HCT116 (cell line): ENCODE results near the gene IFI44. TPM values are rescaled to one million over a fixed set of nuclear protein-coding genes. Genes with fewer than 3 reads are reported as not detected.

Source experiments
- ATAC-seq: fragments of 200-7000 bp; cut with Tn5 transposase; 2 replicates; pipeline ENCODE4 v1.9.1; 2020; ENCODE audit warnings: mild to moderate bottlenecking, moderate library complexity
- BruUV-seq: library from RNA; stranded (reverse); fragments of 400-500 nt; replicated peaks from 2 replicates; lab custom pipeline; 2021; lab: Mats Ljungman, UMichigan
- CTCF ChIA-PET: fragments of 300-600 bp; sonication (Branson Sonifier 250); formaldehyde crosslinking; loops from one replicate; lab custom pipeline; 2021; ENCODE audit warnings: antibody characterized with exemption; lab: Charles Lee
- POLR2A ChIA-PET: fragments of 300-600, 350-600 bp; sonication (Branson Sonifier 250); formaldehyde crosslinking; loops from one replicate; lab custom pipeline; 2021; ENCODE audit warnings: antibody characterized with exemption; lab: Charles Lee
- RAD21 ChIA-PET, 2 experiments: fragments of 300-600 bp; sonication (Branson Sonifier 250); formaldehyde crosslinking; loops; one replicate each; lab custom pipeline; 2023; ENCODE audit warnings: low total read pairs in 2 of 2; ENCODE audit not compliant: uncharacterized antibody in 2 of 2, unreplicated experiment in 2 of 2, low non-redundant PET in 1 of 2; lab: Charles Lee
- DNase-seq: peaks from one replicate; pipeline ENCODE4 v3.0.0-alpha.2; 2010; ENCODE audit warnings: low read depth, low spot score
- H2AFZ ChIP-seq: fragments of 200-600 bp; shearing (Covaris generic), sonication (generic); 2 replicates; pipeline ENCODE4 v1.6.1; 2017; ENCODE audit warnings: low read depth, mixed run types, mixed read lengths, antibody characterized with exemption, low read length; ENCODE audit not compliant: poor library complexity, severe bottlenecking
- H3K27ac ChIP-seq: 2 replicates; pipeline ENCODE4 v1.5.1; 2012; ENCODE audit warnings: low read depth, low read length
- H3K27me3 ChIP-seq: fragments of 200-600 bp; sonication (generic); 2 replicates; pipeline ENCODE4 v1.6.1; 2016; ENCODE audit warnings: mixed run types, low read length, mixed read lengths; ENCODE audit not compliant: insufficient read depth
- H3K36me3 ChIP-seq, 2 experiments: fragments of 200-500 bp in 1 of 2; fragments of 200-600 bp in 1 of 2; sonication (Bioruptor generic) in 1 of 2; sonication (generic) in 1 of 2; 2 replicates each; pipeline versions ENCODE4 v1.5.1 to v1.6.1; 2014 to 2016; ENCODE audit warnings: low read length in 2 of 2, inconsistent platforms in 1 of 2, mixed read lengths in 1 of 2, mixed run types in 1 of 2; ENCODE audit not compliant: insufficient read depth in 2 of 2, control insufficient read depth in 1 of 2
- H3K4me1 ChIP-seq, 2 experiments: fragments of 200-600 bp in 1 of 2; sonication (generic) in 1 of 2; 2 replicates each; pipeline versions ENCODE4 v1.5.1 to v1.6.1; 2012 to 2017; ENCODE audit warnings: low read length in 2 of 2, inconsistent platforms in 1 of 2, mild to moderate bottlenecking in 1 of 2, mixed read lengths in 1 of 2, mixed run types in 1 of 2, moderate library complexity in 1 of 2; ENCODE audit not compliant: insufficient read depth in 2 of 2, control insufficient read depth in 1 of 2
- H3K4me2 ChIP-seq: fragments of 200-600 bp; sonication (generic); 2 replicates; pipeline ENCODE4 v1.6.1; 2017; ENCODE audit warnings: mixed run types, low read length, mixed read lengths
- H3K4me3 ChIP-seq, 2 experiments: fragments of 200-600 bp in 1 of 2; sonication (generic) in 1 of 2; replicated peaks in 1 of 2; 2 replicates each; pipeline ENCODE4 v1.5.1; 2011 to 2016; ENCODE audit warnings: low read length in 2 of 2, control low read depth in 1 of 2, low read depth in 1 of 2, mild to moderate bottlenecking in 1 of 2, mixed read lengths in 1 of 2, mixed run types in 1 of 2
- H3K79me2 ChIP-seq: fragments of 200-600 bp; sonication (generic); 2 replicates; pipeline ENCODE4 v1.6.1; 2017; ENCODE audit warnings: mild to moderate bottlenecking, mixed run types, low read length, moderate library complexity, mixed read lengths; ENCODE audit not compliant: insufficient read depth
- H3K9ac ChIP-seq: fragments of 200-600 bp; sonication (generic); 2 replicates; pipeline ENCODE4 v1.6.1; 2016; ENCODE audit warnings: low read length, mixed read lengths
- H3K9me2 ChIP-seq: fragments of 200-600 bp; sonication (generic), shearing (Covaris generic); 2 replicates; pipeline ENCODE4 v1.6.1; 2017; ENCODE audit warnings: mixed run types, mild to moderate bottlenecking, moderate library complexity; ENCODE audit not compliant: insufficient read depth
- H3K9me3 ChIP-seq, 2 experiments: fragments of 200-500 bp in 1 of 2; fragments of 200-600 bp in 1 of 2; sonication (Bioruptor generic) in 1 of 2; sonication (generic) in 1 of 2; 2 replicates each; pipeline ENCODE4 v1.6.1; 2014 to 2017; ENCODE audit warnings: low read length in 2 of 2, mixed read lengths in 2 of 2, inconsistent platforms in 1 of 2, low read depth in 1 of 2, mild to moderate bottlenecking in 1 of 2, mixed run types in 1 of 2, moderate library complexity in 1 of 2; ENCODE audit not compliant: control insufficient read depth in 1 of 2, insufficient read depth in 1 of 2
- H4K20me1 ChIP-seq: fragments of 200-600 bp; sonication (generic), shearing (Covaris generic); 2 replicates; pipeline ENCODE4 v1.6.1; 2017; ENCODE audit warnings: mixed run types, mild to moderate bottlenecking, moderate library complexity; ENCODE audit not compliant: insufficient read depth
- ELF1 ChIP-seq: IDR thresholded peaks from 2 replicates; pipeline ENCODE4 v1.6.1; 2012; ENCODE audit warnings: low read depth, borderline replicate concordance
- EZH2phosphoT487 ChIP-seq: fragments of 200-600 bp; IDR thresholded peaks from 2 replicates; pipeline ENCODE4 v1.6.1; 2018; ENCODE audit warnings: antibody characterized with exemption, borderline replicate concordance
- POLR2AphosphoS5 ChIP-seq: IDR thresholded peaks from 2 replicates; pipeline ENCODE4 v1.6.1; 2011; ENCODE audit warnings: mild to moderate bottlenecking, low read depth, low read length, moderate library complexity
- SRF ChIP-seq: IDR thresholded peaks from 2 replicates; pipeline ENCODE4 v1.6.1; 2012; ENCODE audit warnings: low read depth
- YY1 ChIP-seq: IDR thresholded peaks from 2 replicates; pipeline ENCODE4 v1.6.1; 2011; ENCODE audit warnings: low read length, low read depth, moderate library complexity, mild to moderate bottlenecking; ENCODE audit not compliant: insufficient replicate concordance; ENCODE audit errors: extremely low read depth
- ZFX ChIP-seq: fragments of 450-650 bp; IDR thresholded peaks from 2 replicates; pipeline ENCODE4 v1.6.1; 2017
- intact Hi-C: fragments of 100-400 bp; cut with micrococcal nuclease; formaldehyde crosslinking; loops from 2 replicates; pipeline ENCODE4 v1.10.0; 2022
- total RNA-seq: library from RNA; stranded (reverse); gene quantifications from one replicate; pipeline ENCODE4 v1.2.1, GENCODE V29; 2021; ENCODE audit not compliant: unreplicated experiment
- TF ChIP-seq, protein P1 (sequence below): IDR thresholded peaks from 2 replicates; pipeline ENCODE4 v1.6.1; 2012; ENCODE audit warnings: low read depth
- TF ChIP-seq, protein P2 (sequence below): IDR thresholded peaks from 2 replicates; pipeline ENCODE4 v1.6.1; 2012

The IFI44 gene
- total RNA-seq, 1 experiment from 2014 or later: 0.66 TPM

DNA sequence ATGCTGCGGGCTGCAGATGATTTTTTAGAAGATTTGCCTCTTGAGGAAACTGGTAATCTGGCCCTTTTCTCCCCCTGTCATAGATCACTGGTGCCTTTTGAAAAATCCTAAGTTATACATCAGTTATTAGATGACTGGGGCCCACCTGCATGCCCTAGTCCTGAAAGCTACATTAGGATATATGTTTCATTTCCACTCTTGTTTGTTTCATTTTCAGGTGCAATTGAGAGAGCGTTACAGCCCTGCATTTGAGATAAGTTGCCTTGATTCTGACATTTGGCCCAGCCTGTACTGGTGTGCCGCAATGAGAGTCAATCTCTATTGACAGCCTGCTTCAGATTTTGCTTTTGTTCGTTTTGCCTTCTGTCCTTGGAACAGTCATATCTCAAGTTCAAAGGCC lies 8.1 kb upstream of the IFI44 start:
- RAD21 ChIA-PET: no interaction called here
- no peak overlapping the region for H3K4me2 ChIP-seq
- no peak overlapping the region for H3K9ac ChIP-seq
- POLR2A ChIA-PET: no interaction called here
- no peaks in the 10 kb centered on the region for H3K9me3 ChIP-seq
- H3K4me3 ChIP-seq: no peak overlapping the region
- CTCF ChIA-PET: interaction anchor here (1.4 kb wide), 1 partner anchor 24 kb away, joined by 4 read pairs; no protein-coding TSS in a partner anchor
- no TSS peak for BruUV-seq
- intact Hi-C loops: no loop called here
- no peaks in the 10 kb centered on the region for H3K9me2 ChIP-seq
- H4K20me1 ChIP-seq: no peaks in the 10 kb centered on the region
- TF ChIP-seq SRF: no peak
- no peak for TF ChIP-seq ZFX
- H2AFZ ChIP-seq: no peak overlapping the region
- no peaks in the 10 kb centered on the region for H3K79me2 ChIP-seq
- H3K27ac ChIP-seq: no peak overlapping the region
- ATAC-seq (no peak), DNase-seq (no peak)
- H3K4me1 ChIP-seq: no peaks in the 10 kb centered on the region
- H3K27me3 ChIP-seq: no peaks in the 10 kb centered on the region
- no peaks in the 10 kb centered on the region for H3K36me3 ChIP-seq

DNA sequence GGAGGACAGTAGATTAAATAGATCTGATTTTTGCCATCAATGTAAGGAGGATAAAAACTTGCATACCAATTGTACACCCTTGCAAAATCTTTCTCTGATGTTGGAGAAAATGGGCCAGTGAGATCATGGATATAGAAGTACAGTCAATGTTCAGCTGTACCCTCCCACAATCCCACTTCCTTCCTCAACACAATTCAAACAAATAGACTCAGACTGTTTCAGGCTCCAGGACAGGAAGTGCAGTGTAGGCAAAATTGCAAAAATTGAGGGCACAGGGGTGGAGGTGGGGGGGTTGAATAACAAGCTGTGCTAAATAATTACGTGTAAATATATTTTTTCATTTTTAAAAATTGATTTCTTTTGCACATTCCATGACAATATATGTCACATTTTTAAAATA lies 3.9 kb upstream of the IFI44 start:
- TF ChIP-seq, protein P1, sequence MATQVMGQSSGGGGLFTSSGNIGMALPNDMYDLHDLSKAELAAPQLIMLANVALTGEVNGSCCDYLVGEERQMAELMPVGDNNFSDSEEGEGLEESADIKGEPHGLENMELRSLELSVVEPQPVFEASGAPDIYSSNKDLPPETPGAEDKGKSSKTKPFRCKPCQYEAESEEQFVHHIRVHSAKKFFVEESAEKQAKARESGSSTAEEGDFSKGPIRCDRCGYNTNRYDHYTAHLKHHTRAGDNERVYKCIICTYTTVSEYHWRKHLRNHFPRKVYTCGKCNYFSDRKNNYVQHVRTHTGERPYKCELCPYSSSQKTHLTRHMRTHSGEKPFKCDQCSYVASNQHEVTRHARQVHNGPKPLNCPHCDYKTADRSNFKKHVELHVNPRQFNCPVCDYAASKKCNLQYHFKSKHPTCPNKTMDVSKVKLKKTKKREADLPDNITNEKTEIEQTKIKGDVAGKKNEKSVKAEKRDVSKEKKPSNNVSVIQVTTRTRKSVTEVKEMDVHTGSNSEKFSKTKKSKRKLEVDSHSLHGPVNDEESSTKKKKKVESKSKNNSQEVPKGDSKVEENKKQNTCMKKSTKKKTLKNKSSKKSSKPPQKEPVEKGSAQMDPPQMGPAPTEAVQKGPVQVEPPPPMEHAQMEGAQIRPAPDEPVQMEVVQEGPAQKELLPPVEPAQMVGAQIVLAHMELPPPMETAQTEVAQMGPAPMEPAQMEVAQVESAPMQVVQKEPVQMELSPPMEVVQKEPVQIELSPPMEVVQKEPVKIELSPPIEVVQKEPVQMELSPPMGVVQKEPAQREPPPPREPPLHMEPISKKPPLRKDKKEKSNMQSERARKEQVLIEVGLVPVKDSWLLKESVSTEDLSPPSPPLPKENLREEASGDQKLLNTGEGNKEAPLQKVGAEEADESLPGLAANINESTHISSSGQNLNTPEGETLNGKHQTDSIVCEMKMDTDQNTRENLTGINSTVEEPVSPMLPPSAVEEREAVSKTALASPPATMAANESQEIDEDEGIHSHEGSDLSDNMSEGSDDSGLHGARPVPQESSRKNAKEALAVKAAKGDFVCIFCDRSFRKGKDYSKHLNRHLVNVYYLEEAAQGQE: no peak
- TF ChIP-seq SRF (no peak), EZH2phosphoT487 (no peak), ELF1 (no peak), YY1 (no peak), POLR2AphosphoS5 (no peak)
- TF ChIP-seq, protein P2, sequence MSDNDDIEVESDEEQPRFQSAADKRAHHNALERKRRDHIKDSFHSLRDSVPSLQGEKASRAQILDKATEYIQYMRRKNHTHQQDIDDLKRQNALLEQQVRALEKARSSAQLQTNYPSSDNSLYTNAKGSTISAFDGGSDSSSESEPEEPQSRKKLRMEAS: no peak
- no peak overlapping the region for H3K4me3 ChIP-seq
- H3K79me2 ChIP-seq: no peaks in the 10 kb centered on the region

More for the DNA sequence above, 3.9 kb upstream of the IFI44 start:
- Histone ChIP-seq H4K20me1 (no peaks in the 10 kb centered on the region), H3K9me3 (no peaks in the 10 kb centered on the region), H3K9ac (no peak overlapping the region), H2AFZ (no peak overlapping the region), H3K4me2 (no peak overlapping the region), H3K27me3 (no peaks in the 10 kb centered on the region), H3K27ac (no peak overlapping the region), H3K36me3 (no peaks in the 10 kb centered on the region), H3K4me1 (no peaks in the 10 kb centered on the region), H3K9me2 (no peaks in the 10 kb centered on the region)
- ATAC-seq: no peak
- intact Hi-C loops: no loop called here
- CTCF ChIA-PET: no interaction called here
- BruUV-seq: no TSS peak
- RAD21 ChIA-PET: no interaction called here
- POLR2A ChIA-PET: no interaction called here
- DNase-seq: no peak
